ENCODE results near the gene PEX1.

DNA sequence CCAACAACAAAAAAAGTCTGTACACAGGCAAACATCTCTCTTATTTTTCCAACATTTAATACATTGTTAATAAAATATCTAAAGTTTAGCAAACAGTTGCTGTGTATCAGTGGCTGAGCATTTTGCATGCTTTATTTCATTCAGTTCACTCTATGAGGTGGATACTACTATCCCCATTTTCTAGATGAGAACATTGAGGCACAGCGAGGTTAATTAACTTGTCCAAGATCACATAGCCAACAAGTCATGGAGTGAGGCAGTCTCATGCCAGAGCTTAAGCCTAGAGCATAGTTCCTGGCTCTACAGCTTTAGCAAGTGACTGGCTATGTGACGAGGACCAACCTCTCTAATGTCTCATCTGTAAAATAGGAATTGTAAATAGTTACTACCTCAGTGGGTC, 76.7 kb downstream of the PEX1 start:
- TF ChIP-seq, protein P1, sequence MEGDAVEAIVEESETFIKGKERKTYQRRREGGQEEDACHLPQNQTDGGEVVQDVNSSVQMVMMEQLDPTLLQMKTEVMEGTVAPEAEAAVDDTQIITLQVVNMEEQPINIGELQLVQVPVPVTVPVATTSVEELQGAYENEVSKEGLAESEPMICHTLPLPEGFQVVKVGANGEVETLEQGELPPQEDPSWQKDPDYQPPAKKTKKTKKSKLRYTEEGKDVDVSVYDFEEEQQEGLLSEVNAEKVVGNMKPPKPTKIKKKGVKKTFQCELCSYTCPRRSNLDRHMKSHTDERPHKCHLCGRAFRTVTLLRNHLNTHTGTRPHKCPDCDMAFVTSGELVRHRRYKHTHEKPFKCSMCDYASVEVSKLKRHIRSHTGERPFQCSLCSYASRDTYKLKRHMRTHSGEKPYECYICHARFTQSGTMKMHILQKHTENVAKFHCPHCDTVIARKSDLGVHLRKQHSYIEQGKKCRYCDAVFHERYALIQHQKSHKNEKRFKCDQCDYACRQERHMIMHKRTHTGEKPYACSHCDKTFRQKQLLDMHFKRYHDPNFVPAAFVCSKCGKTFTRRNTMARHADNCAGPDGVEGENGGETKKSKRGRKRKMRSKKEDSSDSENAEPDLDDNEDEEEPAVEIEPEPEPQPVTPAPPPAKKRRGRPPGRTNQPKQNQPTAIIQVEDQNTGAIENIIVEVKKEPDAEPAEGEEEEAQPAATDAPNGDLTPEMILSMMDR (conservative IDR thresholded peaks at IDR 0.05; ENCODE audit: low read length) = no peak
- no peak for TF ChIP-seq EZH2phosphoT487 (IDR thresholded peaks at IDR 0.05; ENCODE audit: borderline replicate concordance)

Data from Loucy (cell line).